HepG2 (cell line): ENCODE data around the gene PLXDC2. TPM values are rescaled to one million over a fixed set of nuclear protein-coding genes. Genes with fewer than 3 reads are reported as not detected.

Experiments
- ATAC-seq: fragments of 200-7000 bp; cut with Tn5 transposase; 3 replicates; pipeline ENCODE4 v1.9.1; 2020; ENCODE audit warnings: mild to moderate bottlenecking, moderate library complexity
- BruUV-seq: library from RNA; stranded (reverse); fragments of 400-500 nt; replicated peaks from 2 replicates; lab custom pipeline; 2021; lab: Mats Ljungman, UMichigan
- CTCF ChIA-PET: fragments of 300-600 bp; formaldehyde crosslinking; extraction: SDS; loops from one replicate; lab custom pipeline; 2021; ENCODE audit warnings: low total read pairs, inconsistent platforms, low intra/inter-chr PET ratio; lab: Yijun Ruan, JAX
- POLR2A ChIA-PET: fragments of 350-600 bp; sonication (Branson Sonifier 250); formaldehyde crosslinking; loops from one replicate; lab custom pipeline; 2020; ENCODE audit warnings: antibody characterized with exemption, inconsistent platforms; lab: Yijun Ruan, JAX
- DNase-seq: peaks from one replicate; pipeline ENCODE4 v3.0.0-alpha.2; 2015; ENCODE audit warnings: low spot score
- FAIRE-seq: peaks from 3 replicates; lab custom pipeline; 2011; peaks lifted over from hg19 to GRCh38; lab: Jason Lieb, UNC
- H2AFZ ChIP-seq: one replicate; pipeline ENCODE4 v1.6.1; 2011; ENCODE audit warnings: low read length, inconsistent platforms
- H3K27ac ChIP-seq: fragments of 300-600 bp; 3 replicates; pipeline ENCODE4 v1.8.0; 2011; ENCODE audit warnings: mixed run types, mild to moderate bottlenecking, mixed read lengths, low read length, inconsistent platforms; ENCODE audit not compliant: insufficient read depth; ENCODE audit errors: extremely low read length
- H3K27me3 ChIP-seq, 2 experiments: fragments of 200-600 bp in 1 of 2; 2 replicates in 1 of 2; 3 replicates in 1 of 2; pipeline versions ENCODE4 v1.6.0 to v1.8.0; 2011; ENCODE audit warnings: low read length in 2 of 2, mild to moderate bottlenecking in 2 of 2, moderate library complexity in 2 of 2, inconsistent platforms in 1 of 2; ENCODE audit not compliant: insufficient read depth in 2 of 2, control insufficient read depth in 1 of 2
- H3K36me3 ChIP-seq, 2 experiments: fragments of 200-600 bp in 1 of 2; replicated peaks in 1 of 2; 2 replicates in 1 of 2; 3 replicates in 1 of 2; pipeline versions ENCODE4 v1.5.1 to v1.8.0; 2011; ENCODE audit warnings: low read length in 2 of 2, inconsistent platforms in 1 of 2; ENCODE audit not compliant: insufficient read depth in 2 of 2, control insufficient read depth in 1 of 2
- H3K4me1 ChIP-seq: 2 replicates; pipeline ENCODE4 v1.5.1; 2012; ENCODE audit warnings: low read length, inconsistent platforms; ENCODE audit not compliant: insufficient read depth
- H3K4me2 ChIP-seq: 2 replicates; pipeline ENCODE4 v1.6.0; 2011; ENCODE audit warnings: low read depth, low read length, inconsistent platforms
- H3K4me3 ChIP-seq, 3 experiments: fragments of 200-600 bp in 1 of 3; sonication (generic), shearing (Covaris generic) in 1 of 3; replicated peaks in 1 of 3; 2 replicates each; pipeline ENCODE4 v1.5.1; 2011 to 2016; ENCODE audit warnings: low read length in 3 of 3, inconsistent platforms in 2 of 3, low read depth in 2 of 3, mild to moderate bottlenecking in 2 of 3, control low read depth in 1 of 3, mixed read lengths in 1 of 3; ENCODE audit not compliant: insufficient read depth in 1 of 3
- H3K79me2 ChIP-seq: one replicate; pipeline ENCODE4 v1.6.1; 2011; ENCODE audit warnings: low read length, inconsistent platforms; ENCODE audit not compliant: insufficient read depth
- H3K9ac ChIP-seq: 2 replicates; pipeline ENCODE4 v1.6.0; 2011; ENCODE audit warnings: mild to moderate bottlenecking, low read depth, low read length, inconsistent platforms; ENCODE audit not compliant: insufficient read depth
- H3K9me3 ChIP-seq: 2 replicates; pipeline ENCODE4 v1.5.1; 2012; ENCODE audit warnings: mild to moderate bottlenecking, low read length
- H4K20me1 ChIP-seq: 2 replicates; pipeline ENCODE4 v1.6.0; 2011; ENCODE audit warnings: inconsistent platforms, mild to moderate bottlenecking, low read length, moderate library complexity; ENCODE audit not compliant: insufficient read depth
- ELF1 ChIP-seq: sonication (generic); formaldehyde crosslinking; IDR thresholded peaks from 2 replicates; pipeline ENCODE4 v1.4.0; 2020; ENCODE audit warnings: missing genetic modification reagents
- ELF4 ChIP-seq: sonication (generic); formaldehyde crosslinking; IDR thresholded peaks from 2 replicates; pipeline ENCODE4 v1.5.0; 2020; ENCODE audit warnings: missing genetic modification reagents, mild to moderate bottlenecking, moderate library complexity, borderline replicate concordance
- GFI1 ChIP-seq: sonication (generic); formaldehyde crosslinking; IDR thresholded peaks from 2 replicates; pipeline ENCODE4 v1.5.0; 2020; ENCODE audit warnings: missing genetic modification reagents, mild to moderate bottlenecking, borderline replicate concordance
- JUN ChIP-seq: sonication (generic); formaldehyde crosslinking; IDR thresholded peaks from 2 replicates; pipeline ENCODE4 v1.4.0; 2020; ENCODE audit warnings: mild to moderate bottlenecking, missing genetic modification reagents
- MATR3 ChIP-seq: sonication (generic); formaldehyde crosslinking; IDR thresholded peaks from 2 replicates; pipeline ENCODE4 v1.4.0; 2020; ENCODE audit warnings: missing genetic modification reagents
- MLX ChIP-seq: IDR thresholded peaks from 2 replicates; pipeline ENCODE4 v1.6.1; 2016
- TCF7L2 ChIP-seq: IDR thresholded peaks from 2 replicates; pipeline ENCODE4 v1.6.1; 2011; ENCODE audit warnings: mild to moderate bottlenecking, low read depth, low read length, moderate library complexity
- ZBTB10 ChIP-seq: sonication (generic); formaldehyde crosslinking; IDR thresholded peaks from 2 replicates; pipeline ENCODE4 v1.4.0; 2020; ENCODE audit warnings: missing genetic modification reagents, borderline replicate concordance
- ZNF543 ChIP-seq: sonication (generic); formaldehyde crosslinking; IDR thresholded peaks from 2 replicates; pipeline ENCODE4 v1.4.0; 2020; ENCODE audit warnings: mild to moderate bottlenecking, missing genetic modification reagents
- ZNF672 ChIP-seq: sonication (generic); formaldehyde crosslinking; IDR thresholded peaks from 2 replicates; pipeline ENCODE4 v1.8.1; 2022; ENCODE audit warnings: missing genetic modification reagents
- WGBS: methylation state at CpG from one replicate; pipeline ENCODE4 v1.1.6; 2017; ENCODE audit warnings: low lambda C conversion rate; 5-methylcytosine and 5-hydroxymethylcytosine counted together
- in situ Hi-C: cut with HindIII; loops from 2 replicates; pipeline ENCODE4 v1.10.0; 2017; ENCODE audit warnings: low pct_unique_long_range_greater_than_20kb; ENCODE audit not compliant: extremely low pct_ligation_motif_present
- intact Hi-C: fragments of 100-400 bp; cut with micrococcal nuclease; formaldehyde crosslinking; loops from one replicate; pipeline ENCODE4 v1.10.0; 2022; ENCODE audit not compliant: unreplicated experiment
- polyA plus RNA-seq, 8 experiments: library from polyadenylated mRNA; depleted of rRNA in 3 of 8; stranded (reverse) in 7 of 8; unstranded in 1 of 8; fragments of >200 nt; fragmentation: Illumina TruSeq in 4 of 8; extraction: Trizol in 4 of 8; gene quantifications; 2 replicates each; pipeline versions ENCODE4 v1.2.1 to v1.2.3, GENCODE V29; 2011 to 2016; ENCODE audit warnings: low read depth in 4 of 8, missing spikeins in 1 of 8, mixed read lengths in 1 of 8; ENCODE audit not compliant: insufficient read depth in 1 of 8
- total RNA-seq, 5 experiments: library from RNA; depleted of rRNA; stranded (reverse); fragments of >200 nt; fragmentation: Illumina TruSeq; extraction: Trizol; gene quantifications; 2 replicates each; pipeline ENCODE4 v1.2.3, GENCODE V29; 2016; ENCODE audit warnings: low read depth in 1 of 5

PLXDC2 gene
- total and polyA plus RNA-seq, 2 of the 13 experiments (the other 11 are each of a cell fraction or from before 2014, with no cell fraction given), result 2.1 to 2.4 TPM

- TF ChIP-seq ELF4 (CRISPR knock-in tag), result no peak
- TF ChIP-seq TCF7L2, result no peak
- TF ChIP-seq MATR3 (CRISPR knock-in tag), result no peak
- TF ChIP-seq ZBTB10 (CRISPR knock-in tag), result no peak
- TF ChIP-seq MLX (CRISPR knock-in tag), result no peak
- TF ChIP-seq ELF1 (CRISPR knock-in tag), result no peak
Observed at GRCh38 chr10:20300735-20301134, 484.5 kb downstream of the PLXDC2 start (continued).

GRCh38 chr10:20302033-20302432, 485.8 kb downstream of the PLXDC2 start:
- in situ Hi-C loops, result no loop called here

More at GRCh38 chr10:20302033-20302432, 485.8 kb downstream of the PLXDC2 start:
- BruUV-seq, result no TSS peak
- FAIRE-seq, result no peak
- H3K4me3 ChIP-seq, result no peak overlapping the region
- no peaks in the 10 kb centered on the region for H3K27me3 ChIP-seq
- H3K79me2 ChIP-seq, result no peaks in the 10 kb centered on the region
- 19% methylated on average over 2 of the region's 2 CpGs for WGBS
- H4K20me1 ChIP-seq, result no peaks in the 10 kb centered on the region
- TF ChIP-seq JUN (no peak), ZNF672 (CRISPR knock-in tag) (no peak), GFI1 (CRISPR knock-in tag) (no peak), ZNF543 (CRISPR knock-in tag) (no peak)
- TF ChIP-seq, all 625 proteins: peak for 0
- Histone ChIP-seq H2AFZ (no peak overlapping the region), H3K36me3 (no peaks in the 10 kb centered on the region), H3K27ac (no peak overlapping the region), H3K4me1 (no peaks in the 10 kb centered on the region), H3K4me2 (no peak overlapping the region), H3K9me3 (peaks cover 59% of the 10 kb centered on the region), H3K9ac (no peak overlapping the region)
- DNase-seq (no peak), ATAC-seq (no peak)
- ChIA-PET CTCF (no interaction called here), POLR2A (no interaction called here)
- intact Hi-C loops, result no loop called here
